ENCODE data around the gene KLLN. TPM values are rescaled to one million over a fixed set of nuclear protein-coding genes. Genes with fewer than 3 reads are reported as not detected.
"Not testable (repeated sequence)": the region's sequence is repeated elsewhere in the genome, so short reads cannot be mapped to it uniquely, and the experiment has no call there.

Gene KLLN, protein sequence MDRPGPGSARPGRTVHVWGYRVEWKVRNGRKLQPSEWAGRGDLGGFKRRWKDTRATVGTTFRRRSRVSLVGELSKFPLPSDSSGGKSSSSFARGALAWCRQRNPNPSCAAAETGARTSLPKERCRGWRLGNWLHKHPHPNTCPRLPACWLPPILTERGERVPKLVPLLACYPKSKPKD
- total RNA-seq: under 1 TPM; 0.22 to 0.46 TPM

DNA sequence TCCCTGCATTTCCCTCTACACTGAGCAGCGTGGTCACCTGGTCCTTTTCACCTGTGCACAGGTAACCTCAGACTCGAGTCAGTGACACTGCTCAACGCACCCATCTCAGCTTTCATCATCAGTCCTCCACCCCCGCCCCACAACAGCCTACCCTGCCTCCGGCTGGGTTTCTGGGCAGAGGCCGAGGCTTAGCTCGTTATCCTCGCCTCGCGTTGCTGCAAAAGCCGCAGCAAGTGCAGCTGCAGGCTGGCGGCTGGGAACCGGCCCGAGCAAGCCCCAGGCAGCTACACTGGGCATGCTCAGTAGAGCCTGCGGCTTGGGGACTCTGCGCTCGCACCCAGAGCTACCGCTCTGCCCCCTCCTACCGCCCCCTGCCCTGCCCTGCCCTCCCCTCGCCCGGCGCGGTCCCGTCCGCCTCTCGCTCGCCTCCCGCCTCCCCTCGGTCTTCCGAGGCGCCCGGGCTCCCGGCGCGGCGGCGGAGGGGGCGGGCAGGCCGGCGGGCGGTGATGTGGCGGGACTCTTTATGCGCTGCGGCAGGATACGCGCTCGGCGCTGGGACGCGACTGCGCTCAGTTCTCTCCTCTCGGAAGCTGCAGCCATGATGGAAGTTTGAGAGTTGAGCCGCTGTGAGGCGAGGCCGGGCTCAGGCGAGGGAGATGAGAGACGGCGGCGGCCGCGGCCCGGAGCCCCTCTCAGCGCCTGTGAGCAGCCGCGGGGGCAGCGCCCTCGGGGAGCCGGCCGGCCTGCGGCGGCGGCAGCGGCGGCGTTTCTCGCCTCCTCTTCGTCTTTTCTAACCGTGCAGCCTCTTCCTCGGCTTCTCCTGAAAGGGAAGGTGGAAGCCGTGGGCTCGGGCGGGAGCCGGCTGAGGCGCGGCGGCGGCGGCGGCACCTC lies at the start of gene KLLN, which contains the start of gene PTEN:
KLLN (minus strand) TSS at position 481 of the 891 bp plus-strand sequence. CDS start 1,046 bp downstream, outside the sequence.
PTEN (plus strand) TSS at position 573 of the 891 bp plus-strand sequence. CDS start 845 bp downstream, outside the sequence.
- H3K27me3 Mint-ChIP-seq (ENCODE audit: low read depth): no peaks in the 10 kb centered on the region
- peaks cover 46% of the 10 kb centered on the region for H3K4me1 Mint-ChIP-seq (ENCODE audit: low read depth)
- no peaks in the 10 kb centered on the region for H3K9me3 Mint-ChIP-seq
- H3K27ac Mint-ChIP-seq: peak within 1 kb of the TSS; percentile 89
- ATAC-seq (replicated peaks in 1 of 2) (peak; percentile 63 to 66), DNase-seq (peak; percentile 86 to 87)
- peaks cover 17 to 23% of the 10 kb centered on the region in 2 donors for H3K36me3 Mint-ChIP-seq (ENCODE audit: insufficient read depth in 2 of 2)
- H3K4me3 Mint-ChIP-seq: peak within 1 kb of the TSS; percentile 92 to 100

DNA sequence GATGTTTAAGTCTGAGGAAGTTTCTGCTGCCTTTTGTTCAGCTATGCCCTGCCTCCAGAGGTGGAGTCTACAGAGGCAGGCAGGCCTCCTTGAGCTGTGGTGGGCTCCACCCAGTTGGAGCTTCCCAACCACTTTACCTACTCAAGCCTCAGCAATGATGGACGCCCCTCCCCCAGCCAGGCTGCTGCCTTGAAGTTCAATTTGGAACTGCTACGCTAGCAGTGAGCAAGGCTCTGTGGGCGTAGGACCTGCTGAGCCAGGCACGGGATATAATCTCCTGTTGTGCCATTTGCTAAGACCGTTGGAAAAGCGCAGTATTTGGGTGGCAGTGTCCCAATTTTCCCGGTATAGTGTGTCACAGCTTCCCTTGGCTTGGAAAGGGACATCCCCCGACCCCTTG lies 40.1 kb upstream of the KLLN start:
- not testable (repeated sequence) for H3K4me3 Mint-ChIP-seq; H3K27me3 Mint-ChIP-seq (ENCODE audit: low read depth); H3K27ac Mint-ChIP-seq; ATAC-seq (replicated peaks in 1 of 2); DNase-seq
- Mint-ChIP-seq H3K4me1 (ENCODE audit: low read depth) (peaks cover 24% of the 10 kb centered on the region), H3K36me3 (ENCODE audit: insufficient read depth in 2 of 2) (peaks cover 31 to 55% of the 10 kb centered on the region in 2 donors), H3K9me3 (peaks cover 14 to 18% of the 10 kb centered on the region in 2 donors)

DNA sequence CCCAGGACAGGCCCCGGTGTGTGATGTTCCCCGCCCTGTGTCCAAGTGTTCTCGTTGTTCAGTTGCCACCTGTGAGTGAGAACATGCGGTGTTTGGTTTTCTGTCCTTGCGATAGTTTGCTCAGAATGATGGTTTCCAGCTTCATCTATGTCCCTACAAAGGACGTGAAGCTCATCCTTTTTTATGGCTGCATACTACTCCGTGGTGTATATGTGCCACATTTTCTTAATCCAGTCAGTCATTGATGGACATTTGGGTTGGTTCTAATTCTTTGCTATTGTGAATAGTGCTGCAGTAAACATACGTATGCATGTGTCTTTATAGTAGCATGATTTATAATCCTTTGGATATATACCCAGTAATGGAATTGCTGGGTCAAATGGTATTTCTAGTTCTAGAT lies 34.6 kb upstream of the KLLN start:
- not testable (repeated sequence) for ATAC-seq (replicated peaks in 1 of 2); H3K27ac Mint-ChIP-seq; H3K4me3 Mint-ChIP-seq; H3K27me3 Mint-ChIP-seq (ENCODE audit: low read depth); DNase-seq
- peaks cover 19% of the 10 kb centered on the region for H3K4me1 Mint-ChIP-seq (ENCODE audit: low read depth)
- peaks cover 13 to 18% of the 10 kb centered on the region in 2 donors for H3K9me3 Mint-ChIP-seq
- H3K36me3 Mint-ChIP-seq (ENCODE audit: insufficient read depth in 2 of 2): peaks cover 26 to 48% of the 10 kb centered on the region in 2 donors

DNA sequence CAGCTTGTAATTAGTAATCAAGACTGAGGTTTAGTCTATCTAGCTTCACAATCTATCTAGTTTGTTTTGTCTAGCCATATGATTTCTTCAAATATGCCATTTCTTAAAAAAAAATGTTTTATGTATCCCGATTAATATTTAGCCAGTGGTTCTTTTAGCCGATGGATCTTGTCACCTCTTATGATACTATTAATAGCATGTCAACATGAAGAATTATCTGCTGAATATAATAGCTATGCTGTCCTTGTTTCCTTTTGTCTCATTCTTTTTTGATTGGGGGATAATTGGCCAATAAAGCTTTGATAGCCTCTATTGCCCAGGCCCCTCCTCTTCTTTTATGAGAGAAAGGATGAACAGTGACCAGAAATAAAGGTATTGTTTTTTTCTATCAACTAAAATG lies 32.9 kb upstream of the KLLN start:
- Mint-ChIP-seq H3K27ac (no peak overlapping the region), H3K4me1 (ENCODE audit: low read depth) (peaks cover 16% of the 10 kb centered on the region), H3K36me3 (ENCODE audit: insufficient read depth in 2 of 2) (peaks cover 16 to 36% of the 10 kb centered on the region in 2 donors), H3K9me3 (peaks cover 7 to 10% of the 10 kb centered on the region in 2 donors), H3K27me3 (ENCODE audit: low read depth) (no peaks in the 10 kb centered on the region), H3K4me3 (no peak overlapping the region)
- DNase-seq (no peak), ATAC-seq (replicated peaks in 1 of 2) (no peak)

DNA sequence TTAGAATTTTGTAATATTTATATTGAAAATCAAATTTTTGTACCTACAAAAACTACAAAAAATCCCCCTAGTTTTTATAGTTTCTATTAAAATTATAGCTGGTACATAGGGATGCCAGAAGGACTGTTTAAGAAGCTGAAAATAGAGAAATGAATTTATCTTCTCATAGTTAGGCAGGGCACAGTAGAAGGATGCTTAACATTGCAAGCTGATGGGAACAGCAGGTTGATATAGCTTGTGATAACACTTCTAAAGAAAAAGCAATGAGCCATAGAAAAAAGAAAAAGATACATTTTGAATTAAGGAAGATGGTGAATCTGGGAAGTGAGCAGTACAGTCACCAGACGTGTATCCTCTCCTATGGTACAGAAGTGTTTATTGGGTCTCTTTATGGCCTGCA lies 32.1 kb upstream of the KLLN start:
- Mint-ChIP-seq H3K36me3 (ENCODE audit: insufficient read depth in 2 of 2) (peaks cover 10 to 33% of the 10 kb centered on the region in 2 donors), H3K4me3 (no peak overlapping the region), H3K4me1 (ENCODE audit: low read depth) (peaks cover 15% of the 10 kb centered on the region), H3K27ac (peak overlapping the region; percentile 63), H3K9me3 (peaks cover 3 to 4% of the 10 kb centered on the region in 2 donors), H3K27me3 (ENCODE audit: low read depth) (no peaks in the 10 kb centered on the region)
- ATAC-seq (replicated peaks in 1 of 2) (no peak), DNase-seq (no peak)

DNA sequence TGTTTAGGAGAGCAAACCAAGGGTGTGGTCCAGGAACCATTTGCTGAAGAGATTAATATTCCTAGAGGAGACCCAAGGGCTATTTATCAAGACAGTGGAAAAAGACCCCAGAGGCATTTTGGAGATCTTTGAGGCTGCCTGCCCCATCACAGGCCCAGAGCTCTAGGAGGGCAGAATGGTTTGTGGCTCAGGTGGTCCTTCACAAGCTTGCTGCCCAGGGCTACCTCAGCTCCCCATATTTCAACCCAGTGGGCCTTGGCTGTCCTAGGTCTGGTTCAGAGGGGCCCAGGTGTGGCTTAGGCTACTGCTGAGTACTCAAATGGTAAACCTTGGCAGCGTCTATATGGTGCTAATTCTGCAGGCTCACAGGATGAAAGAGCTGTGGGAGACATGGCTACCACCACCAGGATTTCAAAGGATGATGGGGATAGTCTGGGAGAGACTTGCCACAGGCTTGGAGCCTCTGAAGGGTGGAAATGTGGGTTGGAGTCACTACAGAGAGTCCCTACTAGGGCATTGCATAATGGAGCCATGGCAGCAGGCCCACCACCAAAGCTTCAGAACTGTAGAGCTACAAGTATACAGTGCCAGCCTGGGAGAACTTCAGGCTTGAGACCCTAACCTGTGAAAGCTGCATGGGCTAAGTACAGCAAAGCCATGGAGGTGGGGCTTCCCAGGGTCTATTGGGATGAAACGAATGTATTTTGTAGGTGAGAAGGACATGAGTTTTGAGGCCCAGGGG lies 24.4 kb upstream of the KLLN start:
- Mint-ChIP-seq H3K27ac (no peak overlapping the region), H3K36me3 (ENCODE audit: insufficient read depth in 2 of 2) (peaks cover 16 to 21% of the 10 kb centered on the region in 2 donors), H3K4me3 (no peak overlapping the region), H3K27me3 (ENCODE audit: low read depth) (no peaks in the 10 kb centered on the region), H3K9me3 (peaks cover 5 to 6% of the 10 kb centered on the region in 2 donors), H3K4me1 (ENCODE audit: low read depth) (peaks cover 12% of the 10 kb centered on the region)
- DNase-seq (no peak), ATAC-seq (replicated peaks in 1 of 2) (no peak)

DNA sequence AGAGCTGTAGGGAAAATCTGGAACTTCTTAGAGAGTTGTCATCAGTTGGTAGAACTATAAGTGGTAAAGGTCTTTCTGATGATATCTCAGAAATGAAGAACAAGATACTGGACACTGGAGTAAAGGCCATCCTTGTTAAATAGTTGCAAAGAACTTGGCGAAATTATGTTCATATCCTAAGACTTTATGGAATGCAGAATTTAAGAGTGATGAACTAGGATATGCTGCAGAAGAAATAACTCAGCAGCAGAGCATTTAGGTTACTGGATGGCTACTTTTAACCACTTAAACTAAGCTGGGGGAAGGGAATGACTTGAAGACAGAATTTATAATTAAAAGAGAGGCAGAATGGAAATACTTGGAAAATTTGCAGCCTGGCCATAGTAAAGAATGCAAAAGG lies 23.8 kb upstream of the KLLN start:
- H3K4me3 Mint-ChIP-seq: no peak overlapping the region
- peaks cover 17% of the 10 kb centered on the region for H3K4me1 Mint-ChIP-seq (ENCODE audit: low read depth)
- peaks cover 5 to 6% of the 10 kb centered on the region in 2 donors for H3K9me3 Mint-ChIP-seq
- H3K36me3 Mint-ChIP-seq (ENCODE audit: insufficient read depth in 2 of 2): peaks cover 16 to 21% of the 10 kb centered on the region in 2 donors
- ATAC-seq (replicated peaks in 1 of 2): no peak
- no peaks in the 10 kb centered on the region for H3K27me3 Mint-ChIP-seq (ENCODE audit: low read depth)
- no peak for DNase-seq
- H3K27ac Mint-ChIP-seq: no peak overlapping the region

DNA sequence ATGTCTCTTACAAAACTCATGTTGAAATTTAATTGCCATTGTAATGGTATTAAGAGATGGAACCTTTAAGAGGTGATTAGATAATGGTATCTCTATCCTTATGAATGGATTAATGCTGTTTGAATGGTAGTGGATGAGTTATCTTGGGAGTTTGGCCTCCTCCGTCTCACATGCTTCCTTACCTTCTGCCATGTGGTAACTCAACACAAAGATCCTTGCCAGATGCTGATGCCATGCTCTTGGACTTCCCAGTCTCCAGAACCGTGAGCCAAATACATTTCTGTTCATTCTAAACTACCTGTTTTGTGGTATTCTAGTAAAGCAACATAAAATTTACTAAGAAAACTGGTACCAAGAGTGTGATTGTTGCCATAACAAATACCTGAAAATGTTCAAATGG lies 23.3 kb upstream of the KLLN start:
- H3K4me1 Mint-ChIP-seq (ENCODE audit: low read depth): peaks cover 22% of the 10 kb centered on the region

DNA sequence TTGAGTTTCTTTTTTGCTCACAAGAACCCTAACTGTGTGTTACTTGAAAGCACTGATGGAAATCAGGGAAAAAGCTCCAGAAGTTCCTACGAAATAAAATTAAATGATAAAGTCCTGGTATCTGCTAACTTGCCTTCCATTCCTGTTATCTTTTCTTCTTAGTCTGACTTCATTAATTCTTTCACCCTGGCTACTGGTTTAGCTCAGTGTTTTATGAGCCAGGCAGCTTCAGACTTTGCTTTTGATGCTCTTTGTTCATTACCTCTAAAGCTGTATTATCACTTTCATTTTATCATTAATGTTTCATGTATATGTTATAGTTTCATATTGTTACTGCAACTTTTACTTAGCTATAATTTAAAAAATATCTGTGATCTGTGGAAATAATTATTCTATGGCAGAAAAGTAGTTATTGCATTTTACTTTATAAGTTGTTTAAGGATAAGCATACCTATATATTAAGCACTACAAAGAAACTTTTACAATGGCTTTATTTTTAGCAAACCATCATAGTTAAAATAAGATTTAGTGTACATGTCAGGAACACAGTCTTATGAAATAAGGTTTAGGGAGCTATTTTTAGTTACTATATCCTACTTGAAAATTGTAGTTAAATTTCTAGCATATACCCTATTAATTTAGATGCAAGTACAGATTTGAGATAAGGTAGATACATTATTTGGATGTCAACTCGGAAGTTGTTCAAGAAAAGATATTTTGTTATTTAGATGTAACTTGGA lies 19.4 kb upstream of the KLLN start:
- H3K9me3 Mint-ChIP-seq: peaks cover 5 to 6% of the 10 kb centered on the region in 2 donors
- no peak overlapping the region for H3K27ac Mint-ChIP-seq
- H3K36me3 Mint-ChIP-seq (ENCODE audit: insufficient read depth in 2 of 2): peaks cover 23 to 35% of the 10 kb centered on the region in 2 donors
- no peak overlapping the region for H3K4me3 Mint-ChIP-seq
- no peak for DNase-seq
- peaks cover 42% of the 10 kb centered on the region for H3K4me1 Mint-ChIP-seq (ENCODE audit: low read depth)
- H3K27me3 Mint-ChIP-seq (ENCODE audit: low read depth): no peaks in the 10 kb centered on the region
- no peak for ATAC-seq (replicated peaks in 1 of 2)

More for the DNA sequence above, 23.3 kb upstream of the KLLN start:
- Mint-ChIP-seq H3K36me3 (ENCODE audit: insufficient read depth in 2 of 2) (peaks cover 17 to 25% of the 10 kb centered on the region in 2 donors), H3K27me3 (ENCODE audit: low read depth) (no peaks in the 10 kb centered on the region), H3K9me3 (peaks cover 5 to 6% of the 10 kb centered on the region in 2 donors), H3K4me3 (no peak overlapping the region), H3K27ac (no peak overlapping the region)
- no peak for DNase-seq
- no peak for ATAC-seq (replicated peaks in 1 of 2)

DNA sequence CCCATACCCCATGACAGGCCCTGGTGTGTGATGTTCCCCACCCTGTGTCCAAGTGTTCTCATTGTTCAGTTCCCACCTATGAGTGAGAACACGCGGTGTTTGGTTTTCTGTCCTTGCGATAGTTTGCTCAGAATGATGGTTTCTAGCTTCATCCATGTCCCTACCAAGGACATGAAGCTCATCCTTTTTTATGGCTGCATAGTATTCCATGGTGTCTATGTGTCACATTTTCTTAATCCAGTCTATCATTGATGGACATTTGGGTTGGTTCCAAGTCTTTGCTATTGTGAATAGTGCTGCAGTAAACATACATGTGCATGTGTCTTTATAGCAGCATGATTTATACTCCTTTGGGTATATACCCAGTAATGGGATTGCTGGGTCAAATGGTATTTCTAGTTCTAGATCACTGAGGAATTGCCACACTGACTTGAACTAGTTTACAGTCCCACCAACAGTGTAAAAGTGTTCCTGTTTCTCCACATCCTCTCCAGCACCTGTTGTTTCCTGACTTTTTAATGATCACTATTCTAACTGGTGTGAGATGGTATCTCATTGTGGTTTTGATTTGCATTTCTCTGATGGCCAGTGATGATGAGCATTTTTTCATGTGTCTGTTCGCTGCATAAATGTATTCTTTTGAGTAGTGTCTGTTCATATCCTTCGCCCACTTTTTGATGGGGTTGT lies 18.2 kb upstream of the KLLN start:
- not testable (repeated sequence) for ATAC-seq (replicated peaks in 1 of 2); H3K9me3 Mint-ChIP-seq; H3K27me3 Mint-ChIP-seq (ENCODE audit: low read depth); H3K27ac Mint-ChIP-seq; DNase-seq
- H3K36me3 Mint-ChIP-seq (ENCODE audit: insufficient read depth in 2 of 2): peaks cover 14 to 27% of the 10 kb centered on the region in 2 donors
- H3K4me3 Mint-ChIP-seq: peak overlapping the region in 1 of 2 donors; percentile 5
- peaks cover 43% of the 10 kb centered on the region for H3K4me1 Mint-ChIP-seq (ENCODE audit: low read depth)

DNA sequence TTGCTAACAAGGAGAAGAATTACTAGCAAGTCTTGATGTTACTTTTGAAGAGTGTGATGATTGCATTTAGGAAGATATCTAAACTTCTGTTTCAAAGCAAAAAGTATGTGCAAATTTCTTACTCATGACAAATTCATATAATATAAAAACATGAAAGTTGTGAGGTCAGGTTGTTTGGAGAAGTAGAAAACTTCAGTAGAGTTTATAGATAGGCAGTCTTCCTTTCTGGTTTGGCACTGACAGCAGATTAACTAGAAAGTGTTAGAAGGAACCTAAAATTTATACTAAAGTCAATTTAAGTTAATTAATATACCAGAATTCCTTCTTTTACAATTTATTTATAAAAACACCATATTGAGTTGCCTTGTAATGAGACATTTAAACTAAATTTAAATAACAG lies 17.0 kb upstream of the KLLN start:
- no peaks in the 10 kb centered on the region for H3K27me3 Mint-ChIP-seq (ENCODE audit: low read depth)
- H3K27ac Mint-ChIP-seq: no peak overlapping the region
- no peak for DNase-seq
- ATAC-seq (replicated peaks in 1 of 2): no peak
- no peaks in the 10 kb centered on the region for H3K9me3 Mint-ChIP-seq
- H3K4me3 Mint-ChIP-seq: no peak overlapping the region
- peaks cover 46% of the 10 kb centered on the region for H3K4me1 Mint-ChIP-seq (ENCODE audit: low read depth)
- peaks cover 9 to 20% of the 10 kb centered on the region in 2 donors for H3K36me3 Mint-ChIP-seq (ENCODE audit: insufficient read depth in 2 of 2)

Data from activated T-cell treated with anti-CD3 and anti-CD28 coated beads, Interleukin-2, amount 50 U/mL, for 72 hours (primary cell).